Bronchial epithelial cell (primary cell): Measurements from ENCODE around the gene PARP3. TPM values are rescaled to one million over a fixed set of nuclear protein-coding genes. Genes with fewer than 3 reads are reported as not detected.

ENCODE experiments used
- DNase-seq: peaks from one replicate; pipeline ENCODE4 v3.0.0-alpha.2; 2010; ENCODE audit warnings: low read depth
- FAIRE-seq: peaks from 2 replicates; lab custom pipeline; 2011; peaks lifted over from hg19 to GRCh38; lab: Jason Lieb, UNC
- H3K27me3 ChIP-seq: 2 replicates; pipeline ENCODE4 v1.5.1; 2011; ENCODE audit warnings: low read length; ENCODE audit not compliant: control insufficient read depth, insufficient read depth
- H3K36me3 ChIP-seq: 2 replicates; pipeline ENCODE4 v1.5.1; 2011; ENCODE audit warnings: low read length; ENCODE audit not compliant: control insufficient read depth, insufficient read depth
- H3K4me3 ChIP-seq: 2 replicates; pipeline ENCODE4 v1.5.1; 2011; ENCODE audit warnings: mild to moderate bottlenecking, low read depth, low read length, control low read depth
- total RNA-seq: library from RNA; depleted of rRNA; stranded (reverse); fragments of >200 nt; gene quantifications from 2 replicates; pipeline ENCODE4 v1.2.1, GENCODE V29; 2014
- TF ChIP-seq, protein P1 (sequence below): IDR thresholded peaks from 2 replicates; pipeline ENCODE4 v1.5.1; 2011; ENCODE audit warnings: mild to moderate bottlenecking, moderate library complexity, low read length, control low read depth, inconsistent platforms; ENCODE audit not compliant: insufficient read depth, severe bottlenecking

PARP3 gene
- total RNA-seq, 1 donor from 2014 or later: 5.0 TPM

DNA sequence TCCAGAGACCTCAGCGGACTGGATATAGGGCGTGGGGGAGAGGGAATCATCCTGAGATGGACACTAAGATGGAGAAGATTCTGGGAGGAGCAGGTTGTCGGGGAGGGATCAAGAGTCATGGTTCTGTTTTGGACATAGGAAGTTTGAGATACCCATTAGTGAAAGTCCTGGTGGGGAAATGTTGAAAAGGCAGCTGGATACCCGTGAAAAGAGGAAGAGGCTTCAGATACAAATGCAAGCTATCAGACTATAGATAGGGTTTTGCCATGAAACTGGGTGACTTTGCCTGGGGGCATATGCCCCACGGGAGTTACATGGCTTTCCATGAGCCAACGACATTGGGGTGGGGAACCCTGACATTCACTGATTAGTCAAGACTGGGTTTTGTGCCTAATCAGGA, 11.9 kb downstream of the PARP3 start:
- TF ChIP-seq, protein P1, sequence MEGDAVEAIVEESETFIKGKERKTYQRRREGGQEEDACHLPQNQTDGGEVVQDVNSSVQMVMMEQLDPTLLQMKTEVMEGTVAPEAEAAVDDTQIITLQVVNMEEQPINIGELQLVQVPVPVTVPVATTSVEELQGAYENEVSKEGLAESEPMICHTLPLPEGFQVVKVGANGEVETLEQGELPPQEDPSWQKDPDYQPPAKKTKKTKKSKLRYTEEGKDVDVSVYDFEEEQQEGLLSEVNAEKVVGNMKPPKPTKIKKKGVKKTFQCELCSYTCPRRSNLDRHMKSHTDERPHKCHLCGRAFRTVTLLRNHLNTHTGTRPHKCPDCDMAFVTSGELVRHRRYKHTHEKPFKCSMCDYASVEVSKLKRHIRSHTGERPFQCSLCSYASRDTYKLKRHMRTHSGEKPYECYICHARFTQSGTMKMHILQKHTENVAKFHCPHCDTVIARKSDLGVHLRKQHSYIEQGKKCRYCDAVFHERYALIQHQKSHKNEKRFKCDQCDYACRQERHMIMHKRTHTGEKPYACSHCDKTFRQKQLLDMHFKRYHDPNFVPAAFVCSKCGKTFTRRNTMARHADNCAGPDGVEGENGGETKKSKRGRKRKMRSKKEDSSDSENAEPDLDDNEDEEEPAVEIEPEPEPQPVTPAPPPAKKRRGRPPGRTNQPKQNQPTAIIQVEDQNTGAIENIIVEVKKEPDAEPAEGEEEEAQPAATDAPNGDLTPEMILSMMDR: no peak
- FAIRE-seq (peak; percentile 36), DNase-seq (no peak)
- Histone ChIP-seq H3K4me3 (no peak overlapping the region), H3K36me3 (no peaks in the 10 kb centered on the region), H3K27me3 (peaks cover 7% of the 10 kb centered on the region)

DNA sequence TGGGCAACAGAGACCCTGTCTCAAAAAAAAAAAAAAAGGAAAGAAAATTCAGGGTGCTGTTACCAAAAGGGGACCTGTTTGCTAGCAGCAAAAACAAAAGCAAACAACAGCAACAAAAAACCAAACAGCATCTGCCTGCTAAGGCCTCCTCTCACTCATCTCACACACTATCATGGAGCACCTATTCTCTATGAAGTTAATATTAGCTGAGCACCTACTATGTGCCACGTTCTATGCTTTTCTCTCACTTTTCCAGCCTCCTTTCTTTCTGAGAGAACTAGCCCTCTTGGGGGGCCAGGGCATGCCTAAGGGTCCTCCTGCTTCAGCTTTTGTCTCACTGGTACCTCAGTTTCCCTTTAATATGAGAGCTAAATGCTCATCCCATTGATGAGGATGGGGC, 12.6 kb downstream of the PARP3 start:
- DNase-seq: no peak
- Histone ChIP-seq H3K36me3 (peaks cover 1% of the 10 kb centered on the region), H3K27me3 (peaks cover 7% of the 10 kb centered on the region), H3K4me3 (no peak overlapping the region)
- TF ChIP-seq, protein P1: no peak
- no peak for FAIRE-seq

DNA sequence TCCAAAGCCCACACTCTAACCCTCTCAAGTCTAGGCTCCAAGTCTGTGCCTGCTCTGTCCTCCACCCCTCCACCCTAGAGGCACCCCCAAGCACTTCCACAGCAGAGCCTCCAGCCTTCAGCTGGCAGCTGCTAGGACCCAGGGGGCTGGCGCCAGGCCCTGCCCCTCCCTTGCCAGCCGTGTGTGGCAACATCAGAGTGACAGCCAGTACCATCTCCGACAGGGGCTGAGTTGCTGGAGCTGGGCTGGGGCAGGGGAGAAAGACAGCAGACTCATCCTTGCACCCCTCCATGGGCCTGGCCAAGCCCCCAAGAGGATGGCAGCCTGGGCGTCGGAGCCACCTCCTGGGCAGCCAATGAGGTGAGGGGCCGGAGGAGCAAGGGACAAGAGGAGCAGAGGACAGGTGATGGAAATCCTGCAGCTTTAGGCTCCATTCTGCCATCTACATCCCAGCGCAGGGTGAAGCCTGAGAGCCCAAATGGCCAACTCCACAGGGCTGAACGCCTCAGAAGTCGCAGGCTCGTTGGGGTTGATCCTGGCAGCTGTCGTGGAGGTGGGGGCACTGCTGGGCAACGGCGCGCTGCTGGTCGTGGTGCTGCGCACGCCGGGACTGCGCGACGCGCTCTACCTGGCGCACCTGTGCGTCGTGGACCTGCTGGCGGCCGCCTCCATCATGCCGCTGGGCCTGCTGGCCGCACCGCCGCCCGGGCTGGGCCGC, 13.2 kb downstream of the PARP3 start, which contains the start of gene GPR62:
TSS of gene GPR62 (plus strand) at position 207 of the 718 bp plus-strand sequence. CDS start at position 479, 272 bp downstream.
- Histone ChIP-seq H3K4me3 (peak within 1 kb of the TSS; percentile 23), H3K27me3 (peaks cover 7% of the 10 kb centered on the region), H3K36me3 (peaks cover 1% of the 10 kb centered on the region)
- no peak for FAIRE-seq
- DNase-seq: no peak
- TF ChIP-seq, protein P1: no peak

DNA sequence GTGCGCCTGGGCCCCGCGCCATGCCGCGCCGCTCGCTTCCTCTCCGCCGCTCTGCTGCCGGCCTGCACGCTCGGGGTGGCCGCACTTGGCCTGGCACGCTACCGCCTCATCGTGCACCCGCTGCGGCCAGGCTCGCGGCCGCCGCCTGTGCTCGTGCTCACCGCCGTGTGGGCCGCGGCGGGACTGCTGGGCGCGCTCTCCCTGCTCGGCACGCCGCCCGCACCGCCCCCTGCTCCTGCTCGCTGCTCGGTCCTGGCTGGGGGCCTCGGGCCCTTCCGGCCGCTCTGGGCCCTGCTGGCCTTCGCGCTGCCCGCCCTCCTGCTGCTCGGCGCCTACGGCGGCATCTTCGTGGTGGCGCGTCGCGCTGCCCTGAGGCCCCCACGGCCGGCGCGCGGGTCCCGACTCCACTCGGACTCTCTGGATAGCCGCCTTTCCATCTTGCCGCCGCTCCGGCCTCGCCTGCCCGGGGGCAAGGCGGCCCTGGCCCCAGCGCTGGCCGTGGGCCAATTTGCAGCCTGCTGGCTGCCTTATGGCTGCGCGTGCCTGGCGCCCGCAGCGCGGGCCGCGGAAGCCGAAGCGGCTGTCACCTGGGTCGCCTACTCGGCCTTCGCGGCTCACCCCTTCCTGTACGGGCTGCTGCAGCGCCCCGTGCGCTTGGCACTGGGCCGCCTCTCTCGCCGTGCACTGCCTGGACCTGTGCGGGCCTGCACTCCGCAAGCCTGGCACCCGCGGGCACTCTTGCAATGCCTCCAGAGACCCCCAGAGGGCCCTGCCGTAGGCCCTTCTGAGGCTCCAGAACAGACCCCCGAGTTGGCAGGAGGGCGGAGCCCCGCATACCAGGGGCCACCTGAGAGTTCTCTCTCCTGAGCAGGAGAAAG, 14.0 kb downstream of the PARP3 start:
- FAIRE-seq: no peak
- peak; percentile 74 for DNase-seq

DNA sequence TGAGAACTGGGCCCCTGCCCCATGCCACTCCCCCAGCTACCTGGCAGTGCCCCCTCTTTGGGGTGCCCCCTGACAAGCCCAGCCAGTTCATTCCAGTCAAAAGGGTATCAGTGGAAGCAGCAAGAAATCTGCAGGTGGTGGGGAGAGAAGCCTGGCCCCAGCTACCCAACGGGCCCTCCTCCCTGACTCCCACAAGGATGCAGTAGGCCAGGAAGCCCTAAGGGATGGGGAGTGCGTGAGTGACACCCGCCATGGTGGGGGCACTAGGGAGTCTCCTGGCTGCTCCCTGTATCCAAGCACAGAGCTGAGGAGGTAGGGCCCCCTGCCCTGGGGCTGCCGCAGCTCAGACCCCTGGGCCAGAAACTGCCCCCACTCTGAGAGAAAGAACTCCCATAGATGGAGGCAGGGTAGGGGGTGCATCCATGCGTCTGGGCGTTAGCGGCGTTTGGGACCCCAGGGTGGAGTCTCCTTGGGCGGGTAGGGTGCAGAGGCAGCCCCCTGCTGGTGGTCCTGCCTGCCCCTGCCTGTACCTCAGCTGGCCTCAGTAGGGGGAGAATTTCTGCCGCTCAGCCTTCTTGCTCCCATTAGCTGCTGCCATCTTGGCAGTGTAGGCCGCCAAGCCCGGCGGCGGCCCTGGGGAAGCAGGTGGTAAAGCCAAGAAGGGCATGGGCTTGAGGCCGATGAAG, 15.5 kb downstream of the PARP3 start:
- Histone ChIP-seq H3K27me3 (peaks cover 7% of the 10 kb centered on the region), H3K4me3 (no peak overlapping the region), H3K36me3 (peaks cover 1% of the 10 kb centered on the region)
- TF ChIP-seq, protein P1: no peak
- DNase-seq: no peak
- no peak for FAIRE-seq

More for the DNA sequence above, 14.0 kb downstream of the PARP3 start:
- TF ChIP-seq, protein P1: peak; percentile 67
- Histone ChIP-seq H3K4me3 (peak overlapping the region; percentile 23), H3K27me3 (peaks cover 7% of the 10 kb centered on the region), H3K36me3 (peaks cover 1% of the 10 kb centered on the region)
